ENCODE results near the gene LAMC1. TPM values are rescaled to one million over a fixed set of nuclear protein-coding genes. Genes with fewer than 3 reads are reported as not detected.

The LAMC1 gene
- total RNA-seq, 1 experiment from 2014 or later: 95.5 TPM

GRCh38 chr1:183195142-183195574 lies 171.9 kb downstream of the LAMC1 start:
- Histone ChIP-seq H3K4me1 (ENCODE audit: insufficient read depth, low read length, poor library complexity, severe bottlenecking) (no peaks in the 10 kb centered on the region), H3K27ac (ENCODE audit: low read depth, low read length, poor library complexity, severe bottlenecking) (no peak overlapping the region), H3K4me3 (ENCODE audit: low read depth, low read length, poor library complexity, severe bottlenecking) (no peak overlapping the region), H3K27me3 (replicated peaks; ENCODE audit: insufficient read depth, low read depth, low read length, poor library complexity) (no peaks in the 10 kb centered on the region), H3K36me3 (ENCODE audit: insufficient read depth, low read length, poor library complexity, severe bottlenecking) (no peaks in the 10 kb centered on the region), H3K9me3 (ENCODE audit: low read depth, low read length, poor library complexity, severe bottlenecking) (no peaks in the 10 kb centered on the region)
- ChIA-PET CTCF (no interaction called here), POLR2A (ENCODE audit: low non-redundant PET) (no interaction called here)
- no TSS peak for BruUV-seq (replicated peaks)
- TF ChIP-seq EZH2 (IDR thresholded peaks at IDR 0.05; ENCODE audit: borderline replicate concordance, low read depth, low read length, poor library complexity, severe bottlenecking) (no peak), CTCF (conservative IDR thresholded peaks at IDR 0.05; ENCODE audit: low read depth, low read length) (no peak)
- DNase-seq (ENCODE audit: low spot score): no peak
- intact Hi-C loops (cut with micrococcal nuclease; ENCODE audit: unreplicated experiment): no loop called here

Other genes with a start within 250 kb of the LAMC1 start
- gene NPL, start 233.6 kb upstream of the LAMC1 start, total RNA-seq (2021): 5.3 and 6.9 TPM in 2 replicates
- 374 and 384 TPM in 2 replicates for gene DHX9, start 184.1 kb upstream of the LAMC1 start, total RNA-seq (2021)
- gene SHCBP1L, start 70.3 kb upstream of the LAMC1 start, total RNA-seq (2021): not detected in 2 replicates
- gene LAMC2, start 162.8 kb downstream of the LAMC1 start, total RNA-seq (2021): 0.11 and 0.26 TPM in 2 replicates

Measured in A673 (cell line).